Urinary bladder (tissue), 4 donors: ENCODE results near the gene SETBP1. TPM values are rescaled to one million over a fixed set of nuclear protein-coding genes. Genes with fewer than 3 reads are reported as not detected.

ENCODE experiments used
- DNase-seq: peaks from one replicate; pipeline ENCODE4 v3.0.0-alpha.2; 2015; ENCODE audit errors: extremely low spot score
- H3K27ac ChIP-seq: one replicate; pipeline ENCODE4 v1.5.1; 2013; ENCODE audit warnings: low read depth, mild to moderate bottlenecking, moderate library complexity
- H3K36me3 ChIP-seq: one replicate; pipeline ENCODE4 v1.6.1; 2013; ENCODE audit warnings: mild to moderate bottlenecking, moderate library complexity; ENCODE audit not compliant: insufficient read depth
- H3K4me1 ChIP-seq: one replicate; pipeline ENCODE4 v1.6.1; 2013; ENCODE audit warnings: mild to moderate bottlenecking, moderate library complexity; ENCODE audit not compliant: insufficient read depth
- H3K4me3 ChIP-seq: one replicate; pipeline ENCODE4 v1.5.1; 2013; ENCODE audit warnings: low read depth, low read length
- WGBS: extraction: QIAGEN DNeasy Blood & Tissue Kit; methylation state at CpG from one replicate; pipeline ENCODE4 v1.1.7; 2013; 5-methylcytosine and 5-hydroxymethylcytosine counted together
- polyA plus RNA-seq: library from polyadenylated mRNA; stranded (reverse); fragments of 200-250 nt; gene quantifications from one replicate; pipeline ENCODE4 v1.2.3, GENCODE V29; 2013
- total RNA-seq: library from RNA; depleted of rRNA; stranded (reverse); fragments of >200 nt; gene quantifications from one replicate; pipeline ENCODE4 v1.2.3, GENCODE V29; 2014
- donor health status: healthy with polysubstance abuse.
- donor health status: healthy.

Gene SETBP1
- total and polyA plus RNA-seq, 2 donors = 12.6 to 46.7 TPM

GRCh38 chr18:45085916-45086624 lies 405.4 kb downstream of the SETBP1 start:
- Histone ChIP-seq H3K27ac (no peak overlapping the region), H3K36me3 (no peaks in the 10 kb centered on the region), H3K4me1 (no peaks in the 10 kb centered on the region), H3K4me3 (no peak overlapping the region)
- WGBS = 90% methylated on average over 5 of the region's 5 CpGs
- DNase-seq = no peak

GRCh38 chr18:45086777-45087176 lies 406.1 kb downstream of the SETBP1 start:
- 83% methylated on average over 3 of the region's 3 CpGs for WGBS
- Histone ChIP-seq H3K27ac (no peak overlapping the region), H3K4me3 (no peak overlapping the region), H3K4me1 (no peaks in the 10 kb centered on the region), H3K36me3 (no peaks in the 10 kb centered on the region)
- DNase-seq = no peak

GRCh38 chr18:45090526-45091140 lies 409.9 kb downstream of the SETBP1 start:
- no peak overlapping the region for H3K27ac ChIP-seq
- no peaks in the 10 kb centered on the region for H3K36me3 ChIP-seq
- H3K4me1 ChIP-seq = no peaks in the 10 kb centered on the region
- no peak for DNase-seq
- H3K4me3 ChIP-seq = no peak overlapping the region
- 82% methylated on average over 7 of the region's 7 CpGs for WGBS

- Histone ChIP-seq H3K27ac (no peak overlapping the region), H3K4me3 (no peak overlapping the region), H3K36me3 (no peaks in the 10 kb centered on the region), H3K4me1 (no peaks in the 10 kb centered on the region)
- 59% methylated on average over 4 of the region's 4 CpGs for WGBS
- no peak for DNase-seq
Measured at GRCh38 chr18:45100321-45101105, 419.8 kb downstream of the SETBP1 start.

GRCh38 chr18:45102126-45102525 lies 421.4 kb downstream of the SETBP1 start:
- WGBS = 95% methylated on average over 3 of the region's 3 CpGs
- H3K4me1 ChIP-seq = no peaks in the 10 kb centered on the region
- H3K36me3 ChIP-seq = no peaks in the 10 kb centered on the region
- no peak overlapping the region for H3K4me3 ChIP-seq
- H3K27ac ChIP-seq = no peak overlapping the region
- DNase-seq = no peak

- DNase-seq = no peak
- Histone ChIP-seq H3K4me3 (no peak overlapping the region), H3K4me1 (no peaks in the 10 kb centered on the region), H3K36me3 (no peaks in the 10 kb centered on the region), H3K27ac (no peak overlapping the region)
- 92% methylated on average over 6 of the region's 6 CpGs for WGBS
Measured at GRCh38 chr18:45102863-45103262, 422.2 kb downstream of the SETBP1 start.

- 88% methylated on average over 5 of the region's 5 CpGs for WGBS
- no peaks in the 10 kb centered on the region for H3K4me1 ChIP-seq
- DNase-seq = no peak
- H3K27ac ChIP-seq = no peak overlapping the region
- H3K4me3 ChIP-seq = no peak overlapping the region
- no peaks in the 10 kb centered on the region for H3K36me3 ChIP-seq
Measured at GRCh38 chr18:45103319-45104048, 422.8 kb downstream of the SETBP1 start.

- Histone ChIP-seq H3K36me3 (no peaks in the 10 kb centered on the region), H3K4me3 (no peak overlapping the region), H3K4me1 (no peaks in the 10 kb centered on the region), H3K27ac (no peak overlapping the region)
- no peak for DNase-seq
- WGBS = 80% methylated on average over 1 of the region's 1 CpG
Measured at GRCh38 chr18:45104049-45104395, 423.3 kb downstream of the SETBP1 start.

GRCh38 chr18:45106331-45106774 lies 425.7 kb downstream of the SETBP1 start:
- 78% methylated on average over 2 of the region's 2 CpGs for WGBS
- DNase-seq = no peak
- Histone ChIP-seq H3K36me3 (no peaks in the 10 kb centered on the region), H3K27ac (no peak overlapping the region), H3K4me1 (no peaks in the 10 kb centered on the region), H3K4me3 (no peak overlapping the region)

- no peaks in the 10 kb centered on the region for H3K4me1 ChIP-seq
- DNase-seq = no peak
- 95% methylated on average over 1 of the region's 1 CpG for WGBS
- H3K36me3 ChIP-seq = no peaks in the 10 kb centered on the region
- H3K4me3 ChIP-seq = no peak overlapping the region
- H3K27ac ChIP-seq = no peak overlapping the region
Measured at GRCh38 chr18:45107425-45107824, 426.7 kb downstream of the SETBP1 start.

- Histone ChIP-seq H3K4me3 (no peak overlapping the region), H3K27ac (no peak overlapping the region), H3K4me1 (no peaks in the 10 kb centered on the region), H3K36me3 (no peaks in the 10 kb centered on the region)
- 89% methylated on average over 7 of the region's 7 CpGs for WGBS
- no peak for DNase-seq
Measured at GRCh38 chr18:45108754-45109153, 428.1 kb downstream of the SETBP1 start.

- Histone ChIP-seq H3K27ac (no peak overlapping the region), H3K4me3 (no peak overlapping the region), H3K4me1 (no peaks in the 10 kb centered on the region), H3K36me3 (no peaks in the 10 kb centered on the region)
- WGBS = 75% methylated on average over 2 of the region's 2 CpGs
- no peak for DNase-seq
Measured at GRCh38 chr18:45109271-45109670, 428.6 kb downstream of the SETBP1 start.

- Histone ChIP-seq H3K36me3 (no peaks in the 10 kb centered on the region), H3K27ac (no peak overlapping the region), H3K4me1 (no peaks in the 10 kb centered on the region), H3K4me3 (no peak overlapping the region)
- DNase-seq = no peak
Measured at GRCh38 chr18:45109706-45110105, 429.0 kb downstream of the SETBP1 start.
